Measurements from ENCODE around the gene SWT1. TPM values are rescaled to one million over a fixed set of nuclear protein-coding genes. Genes with fewer than 3 reads are reported as not detected.

Gene SWT1
- total RNA-seq (10 to 100 TPM in 1 of 5 experiments, 1 to 10 TPM in 4; 4.4 to 11.5 (median 5.2) TPM), polyA plus RNA-seq (1 to 10 TPM; 4.1 to 5.9 TPM), total RNA-seq (16.2 reads per million, percentile 46 among the genes with 10 or more reads in this experiment)

GRCh38 chr1:185156854-185157598 lies at the start of gene SWT1, which contains the start of gene TRMT1L:
TSS of gene SWT1 (plus strand) at chr1:185157167. CDS start at chr1:185160842, 3,675 bp downstream.
TSS of gene TRMT1L (minus strand) at chr1:185156953. CDS start at chr1:185156712, 241 bp downstream.
- H3K27me3 Mint-ChIP-seq = no peaks in the 10 kb centered on the region
- peaks cover 28 to 67% (median 56%) of the 10 kb centered on the region in 7 donors for H3K4me1 Mint-ChIP-seq
- POLR2A ChIA-PET = interaction anchor here (0.7 to 4.2 kb wide), 12 partner anchors 10 to 1218 kb away, joined by 3 to 33 read pairs (median 6); partner anchors contain the start of genes EDEM3, IVNS1ABP, RNF2 and TPR

GRCh38 chr1:185108321-185108720 lies 48.6 kb upstream of the SWT1 start:
- Histone ChIP-seq H3K27ac (ENCODE audit: low read depth, low read length) (no peak overlapping the region), H3K4me3 (ENCODE audit: low read length) (no peak overlapping the region), H3K9me3 (ENCODE audit: control insufficient read depth in 2 of 3, low read length in 3 of 3) (peaks cover 0 to 27% (median 4%) of the 10 kb centered on the region in 3 experiments), H3K27me3 (ENCODE audit: control insufficient read depth in 2 of 2, insufficient read depth in 2 of 2, low read length in 2 of 2) (no peaks in the 10 kb centered on the region), H3K4me1 (ENCODE audit: control insufficient read depth in 2 of 2, insufficient read depth in 2 of 2, low read length in 2 of 2) (no peaks in the 10 kb centered on the region), H3K36me3 (ENCODE audit: control insufficient read depth in 2 of 3, insufficient read depth in 3 of 3, low read length in 3 of 3) (no peaks in the 10 kb centered on the region)
- POLR2A ChIA-PET = no interaction called here
- ATAC-seq (no peak), DNase-seq (no peak)
- Mint-ChIP-seq H3K27me3 (no peaks in the 10 kb centered on the region), H3K36me3 (peaks cover 4 to 22% (median 15%) of the 10 kb centered on the region in 5 donors), H3K9me3 (peaks cover 9 to 71% (median 27%) of the 10 kb centered on the region in 11 donors), H3K4me1 (no peaks in the 10 kb centered on the region), H3K27ac (no peak overlapping the region), H3K4me3 (no peak overlapping the region)
- CTCF ChIA-PET = no interaction called here
- intact Hi-C loops (cut with micrococcal nuclease) = no loop called here

More at GRCh38 chr1:185156854-185157598, at the start of gene SWT1, which contains the start of gene TRMT1L:
- CTCF ChIA-PET = interaction anchor here (0.7 to 2.0 kb wide), 2 partner anchors 14 to 514 kb away, joined by 3 to 11 read pairs; no protein-coding TSS in a partner anchor
- Histone ChIP-seq H3K4me1 (ENCODE audit: control insufficient read depth in 2 of 2, insufficient read depth in 2 of 2, low read length in 2 of 2) (peaks cover 9 to 20% of the 10 kb centered on the region in 2 donors), H3K27ac (ENCODE audit: low read depth, low read length) (peak within 1 kb of the TSS; percentile 97), H3K27me3 (ENCODE audit: control insufficient read depth in 2 of 2, insufficient read depth in 2 of 2, low read length in 2 of 2) (no peaks in the 10 kb centered on the region), H3K4me3 (ENCODE audit: low read length) (peak within 1 kb of the TSS; percentile 88), H3K9me3 (ENCODE audit: control insufficient read depth in 2 of 3, low read length in 3 of 3) (no peaks in the 10 kb centered on the region), H3K36me3 (ENCODE audit: control insufficient read depth in 2 of 3, insufficient read depth in 3 of 3, low read length in 3 of 3) (peaks cover 0 to 11% (median 0%) of the 10 kb centered on the region in 3 experiments)
- peak; percentile 91 to 97 (median 96) for DNase-seq
- intact Hi-C loops (cut with micrococcal nuclease) = loop anchor here (1.0 to 10.0 kb wide), 22 partner anchors 13 to 1686 kb away; partner anchors contain the start of genes ARPC5 (in 2 of the 2), IVNS1ABP (in 2 of the 2), ODR4 (in 2 of the 2) and RNF2 (in 2 of the 2)
- Mint-ChIP-seq H3K9me3 (no peaks in the 10 kb centered on the region), H3K36me3 (peaks cover 0 to 12% (median 4%) of the 10 kb centered on the region in 5 donors), H3K4me3 (peak within 1 kb of the TSS; percentile 97 to 100 (median 98)), H3K27ac (peak within 1 kb of the TSS; percentile 96 to 100 (median 98))
- ATAC-seq = peak; percentile 95

DNA sequence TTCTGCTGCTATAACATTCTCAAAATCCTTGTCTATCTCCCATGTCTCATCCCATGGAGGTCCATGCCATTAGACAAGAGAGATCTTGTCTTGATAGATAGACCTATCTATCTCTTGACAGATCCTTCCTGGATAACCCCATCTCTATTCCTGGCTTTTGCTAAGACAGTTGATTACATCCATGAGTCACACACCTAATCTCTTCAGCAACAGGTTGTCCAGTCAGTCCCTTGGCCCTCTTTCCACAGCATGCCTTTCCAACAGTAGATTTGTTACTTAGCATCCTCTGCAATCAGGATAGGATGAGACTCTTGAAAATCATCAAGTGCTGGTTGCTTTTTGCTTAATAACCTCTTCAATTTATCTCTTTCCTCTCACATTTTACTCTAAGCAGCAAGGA lies 46.8 kb upstream of the SWT1 start:
- no peak overlapping the region for H3K27ac ChIP-seq (ENCODE audit: low read depth, low read length)
- no peak overlapping the region for H3K4me3 Mint-ChIP-seq
- POLR2A ChIA-PET = interaction anchor here (0.6 kb wide), 1 partner anchor 358 kb away, joined by 4 read pairs; no protein-coding TSS in a partner anchor
- DNase-seq = no peak
- intact Hi-C loops (cut with micrococcal nuclease) = no loop called here
- H3K4me1 ChIP-seq (ENCODE audit: control insufficient read depth in 2 of 2, insufficient read depth in 2 of 2, low read length in 2 of 2) = no peaks in the 10 kb centered on the region
- no peaks in the 10 kb centered on the region for H3K4me1 Mint-ChIP-seq
- H3K36me3 Mint-ChIP-seq = peaks cover 0 to 12% (median 6%) of the 10 kb centered on the region in 5 donors
- no peak overlapping the region for H3K27ac Mint-ChIP-seq
- no peak overlapping the region for H3K4me3 ChIP-seq (ENCODE audit: low read length)
- peaks cover 0 to 27% (median 4%) of the 10 kb centered on the region in 3 experiments for H3K9me3 ChIP-seq (ENCODE audit: control insufficient read depth in 2 of 3, low read length in 3 of 3)
- ATAC-seq = no peak
- H3K9me3 Mint-ChIP-seq = peaks cover 9 to 60% (median 27%) of the 10 kb centered on the region in 11 donors
- H3K36me3 ChIP-seq (ENCODE audit: control insufficient read depth in 2 of 3, insufficient read depth in 3 of 3, low read length in 3 of 3) = no peaks in the 10 kb centered on the region
- no peaks in the 10 kb centered on the region for H3K27me3 Mint-ChIP-seq
- no peaks in the 10 kb centered on the region for H3K27me3 ChIP-seq (ENCODE audit: control insufficient read depth in 2 of 2, insufficient read depth in 2 of 2, low read length in 2 of 2)
- CTCF ChIA-PET = interaction anchor here (0.6 to 0.7 kb wide), 2 partner anchors 25 to 176 kb away, joined by 3 to 4 read pairs; no protein-coding TSS in a partner anchor

DNA sequence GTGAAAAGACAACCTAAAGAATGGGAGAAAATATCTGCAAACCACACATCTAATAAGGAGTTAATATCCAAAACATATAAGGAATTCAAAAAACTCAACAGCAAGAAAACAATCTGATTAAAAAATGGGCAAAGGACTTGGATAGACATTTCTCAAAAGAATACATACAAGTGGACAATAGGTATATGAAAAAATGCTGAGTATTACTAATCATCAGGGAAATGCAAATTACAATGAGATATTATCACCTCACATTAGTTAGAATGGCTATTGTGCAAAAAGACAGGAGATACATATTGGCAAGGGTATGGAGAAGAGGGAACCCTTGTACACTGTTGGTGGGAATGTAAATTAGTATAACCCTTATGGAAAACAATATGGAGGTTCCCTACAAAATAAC lies 45.1 kb upstream of the SWT1 start:
- no peaks in the 10 kb centered on the region for H3K4me1 ChIP-seq (ENCODE audit: control insufficient read depth in 2 of 2, insufficient read depth in 2 of 2, low read length in 2 of 2)
- no peak overlapping the region for H3K27ac ChIP-seq (ENCODE audit: low read depth, low read length)
- no peak for DNase-seq
- H3K9me3 ChIP-seq (ENCODE audit: control insufficient read depth in 2 of 3, low read length in 3 of 3) = peaks cover 0 to 21% (median 4%) of the 10 kb centered on the region in 3 experiments
- H3K4me3 ChIP-seq (ENCODE audit: low read length) = no peak overlapping the region
- Mint-ChIP-seq H3K4me3 (no peak overlapping the region), H3K36me3 (peaks cover 0 to 14% (median 6%) of the 10 kb centered on the region in 5 donors), H3K4me1 (no peaks in the 10 kb centered on the region), H3K27ac (no peak overlapping the region), H3K9me3 (peaks cover 6 to 43% (median 19%) of the 10 kb centered on the region in 11 donors), H3K27me3 (no peaks in the 10 kb centered on the region)
- ChIA-PET CTCF (no interaction called here), POLR2A (no interaction called here)
- ATAC-seq = no peak
- peaks cover 0 to under 1% (median 0%) of the 10 kb centered on the region in 3 experiments for H3K36me3 ChIP-seq (ENCODE audit: control insufficient read depth in 2 of 3, insufficient read depth in 3 of 3, low read length in 3 of 3)
- intact Hi-C loops (cut with micrococcal nuclease) = no loop called here
- no peaks in the 10 kb centered on the region for H3K27me3 ChIP-seq (ENCODE audit: control insufficient read depth in 2 of 2, insufficient read depth in 2 of 2, low read length in 2 of 2)

DNA sequence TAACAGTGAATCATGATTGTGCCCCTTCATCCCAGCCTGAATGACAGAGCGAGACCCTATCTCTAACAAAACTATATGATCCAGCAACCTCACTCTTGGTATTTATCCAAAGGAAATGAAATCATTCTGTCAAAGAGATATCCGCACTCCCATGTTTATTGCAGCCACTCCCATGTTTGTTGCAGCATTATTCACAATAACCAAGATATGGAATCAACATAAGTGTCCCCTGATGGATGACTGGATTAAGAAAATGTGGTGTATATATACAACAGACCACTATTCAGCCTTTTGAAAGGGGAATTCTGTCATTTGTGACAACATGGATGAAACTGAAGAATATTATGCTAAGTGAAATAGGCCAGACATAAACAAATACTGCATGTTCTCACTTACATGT lies 44.6 kb upstream of the SWT1 start:
- ChIA-PET CTCF (interaction anchor here (0.6 kb wide), 1 partner anchor 74 kb away, joined by 3 read pairs; no protein-coding TSS in a partner anchor), POLR2A (no interaction called here)
- ATAC-seq (no peak), DNase-seq (no peak)
- H3K9me3 Mint-ChIP-seq = peaks cover 6 to 38% (median 16%) of the 10 kb centered on the region in 11 donors
- H3K36me3 Mint-ChIP-seq = peaks cover 0 to 19% (median 9%) of the 10 kb centered on the region in 5 donors
- no peaks in the 10 kb centered on the region for H3K4me1 ChIP-seq (ENCODE audit: control insufficient read depth in 2 of 2, insufficient read depth in 2 of 2, low read length in 2 of 2)
- H3K27me3 Mint-ChIP-seq = no peaks in the 10 kb centered on the region
- H3K27ac Mint-ChIP-seq = no peak overlapping the region
- no peak overlapping the region for H3K4me3 Mint-ChIP-seq
- H3K9me3 ChIP-seq (ENCODE audit: control insufficient read depth in 2 of 3, low read length in 3 of 3) = peaks cover 0 to 21% (median 4%) of the 10 kb centered on the region in 3 experiments
- no peaks in the 10 kb centered on the region for H3K27me3 ChIP-seq (ENCODE audit: control insufficient read depth in 2 of 2, insufficient read depth in 2 of 2, low read length in 2 of 2)
- no peak overlapping the region for H3K4me3 ChIP-seq (ENCODE audit: low read length)
- no peak overlapping the region for H3K27ac ChIP-seq (ENCODE audit: low read depth, low read length)
- intact Hi-C loops (cut with micrococcal nuclease) = no loop called here
- H3K36me3 ChIP-seq (ENCODE audit: control insufficient read depth in 2 of 3, insufficient read depth in 3 of 3, low read length in 3 of 3) = peaks cover 0 to 6% (median 0%) of the 10 kb centered on the region in 3 experiments
- H3K4me1 Mint-ChIP-seq = no peaks in the 10 kb centered on the region

DNA sequence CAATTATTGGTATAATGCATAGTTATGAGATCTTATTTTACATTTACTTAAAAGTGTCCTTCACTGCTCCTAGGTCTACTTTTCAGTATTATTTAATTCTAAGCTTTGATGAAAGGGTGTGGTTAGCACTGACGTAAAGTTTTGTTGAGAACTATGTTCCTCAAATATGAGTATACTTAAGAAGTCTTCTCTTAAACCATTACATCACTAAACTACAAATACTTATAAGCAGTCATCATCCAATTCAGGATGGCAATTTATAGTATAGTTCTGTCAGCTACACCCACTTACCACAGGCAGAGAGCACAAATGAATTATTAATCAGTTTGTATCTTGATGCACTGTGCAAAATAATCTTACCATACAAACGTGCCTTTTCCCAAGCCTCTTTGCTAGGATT lies 27.3 kb upstream of the SWT1 start:
- H3K27me3 Mint-ChIP-seq = no peaks in the 10 kb centered on the region
- no peak overlapping the region for H3K27ac ChIP-seq (ENCODE audit: low read depth, low read length)
- H3K9me3 Mint-ChIP-seq = peaks cover 0 to 11% (median 4%) of the 10 kb centered on the region in 11 donors
- no peak overlapping the region for H3K4me3 Mint-ChIP-seq
- peaks cover 14 to 64% (median 47%) of the 10 kb centered on the region in 5 donors for H3K36me3 Mint-ChIP-seq
- POLR2A ChIA-PET = interaction anchor here (0.5 kb wide), 1 partner anchor 105 kb away, joined by 3 read pairs; no protein-coding TSS in a partner anchor
- intact Hi-C loops (cut with micrococcal nuclease) = no loop called here
- no peak overlapping the region for H3K27ac Mint-ChIP-seq
- no peaks in the 10 kb centered on the region for H3K27me3 ChIP-seq (ENCODE audit: control insufficient read depth in 2 of 2, insufficient read depth in 2 of 2, low read length in 2 of 2)
- no peak for ATAC-seq
- CTCF ChIA-PET = no interaction called here
- no peaks in the 10 kb centered on the region for H3K9me3 ChIP-seq (ENCODE audit: control insufficient read depth in 2 of 3, low read length in 3 of 3)
- peaks cover 0 to 5% (median 0%) of the 10 kb centered on the region in 7 donors for H3K4me1 Mint-ChIP-seq
- H3K4me1 ChIP-seq (ENCODE audit: control insufficient read depth in 2 of 2, insufficient read depth in 2 of 2, low read length in 2 of 2) = no peaks in the 10 kb centered on the region
- no peak for DNase-seq
- H3K36me3 ChIP-seq (ENCODE audit: control insufficient read depth in 2 of 3, insufficient read depth in 3 of 3, low read length in 3 of 3) = peaks cover 5 to 37% (median 7%) of the 10 kb centered on the region in 3 experiments
- H3K4me3 ChIP-seq (ENCODE audit: low read length) = no peak overlapping the region
